Esophagus squamous epithelium (tissue), 5 donors: ENCODE results near the gene SLC20A1. TPM values are rescaled to one million over a fixed set of nuclear protein-coding genes. Genes with fewer than 3 reads are reported as not detected.

ENCODE experiments used
- DNase-seq: peaks from one replicate; lab custom pipeline; 2025; lab: John Stamatoyannopoulos, UW
- H3K27ac ChIP-seq, 4 donors: fragments of 200-600 bp; sonication (generic); one replicate each; pipeline ENCODE4 v1.5.1; 2016 to 2019; ENCODE audit warnings: mild to moderate bottlenecking in 1 of 4
- H3K27me3 ChIP-seq, 4 donors: fragments of 200-600 bp; sonication (generic); 1 replicate in 3 of 4; 2 replicates in 1 of 4; pipeline versions ENCODE4 v1.5.1 to v1.6.0; 2017 to 2021; ENCODE audit warnings: antibody characterized with exemption in 1 of 4
- H3K36me3 ChIP-seq, 3 donors: fragments of 200-600 bp; sonication (generic); one replicate each; pipeline ENCODE4 v1.5.1; 2016 to 2019
- H3K4me1 ChIP-seq, 3 donors: fragments of 200-600 bp; sonication (generic); one replicate each; pipeline ENCODE4 v1.5.1; 2017 to 2019
- H3K4me3 ChIP-seq, 4 donors: fragments of 200-600 bp; sonication (generic); 1 replicate in 3 of 4; 2 replicates in 1 of 4; pipeline ENCODE4 v1.5.1; 2016 to 2019; ENCODE audit warnings: mild to moderate bottlenecking in 2 of 4, moderate library complexity in 1 of 4
- H3K9me3 ChIP-seq, 3 donors: fragments of 200-600 bp; sonication (generic); one replicate each; pipeline ENCODE4 v1.5.1; 2016 to 2019
- CTCF ChIP-seq, 6 experiments: fragments of 450-650 bp in 4 of 6; fragments of 200-600 bp in 2 of 6; sonication (generic) in 2 of 6; IDR thresholded peaks; one replicate each; pipeline ENCODE4 v1.5.1; 2016 to 2019; ENCODE audit warnings: antibody characterized with exemption in 6 of 6, mild to moderate bottlenecking in 4 of 6, moderate library complexity in 4 of 6
- POLR2A ChIP-seq, 4 donors: fragments of 450-650 bp; IDR thresholded peaks; one replicate each; pipeline ENCODE4 v1.6.1; 2017; ENCODE audit warnings: antibody characterized with exemption in 4 of 4, mild to moderate bottlenecking in 4 of 4, moderate library complexity in 3 of 4
- WGBS, 2 donors: methylation state at CpG; one replicate each; pipeline ENCODE4 v1.1.5; 2018; 5-methylcytosine and 5-hydroxymethylcytosine counted together
- intact Hi-C: fragments of 100-400 bp; cut with DNase I; formaldehyde crosslinking; loops from one replicate; pipeline ENCODE4 v1.15.0; 2022
- total RNA-seq, 4 donors: library from RNA; depleted of rRNA; stranded (reverse); fragments of >200 nt; gene quantifications; one replicate each; pipeline ENCODE4 v1.1.0, GENCODE V29; 2016
- donor health status: DM: yes; HTN: yes; CAD: no.

Gene SLC20A1
- total RNA-seq, 4 donors from 2014 or later: 9.4 to 26.9 (median 21.5) TPM

DNA sequence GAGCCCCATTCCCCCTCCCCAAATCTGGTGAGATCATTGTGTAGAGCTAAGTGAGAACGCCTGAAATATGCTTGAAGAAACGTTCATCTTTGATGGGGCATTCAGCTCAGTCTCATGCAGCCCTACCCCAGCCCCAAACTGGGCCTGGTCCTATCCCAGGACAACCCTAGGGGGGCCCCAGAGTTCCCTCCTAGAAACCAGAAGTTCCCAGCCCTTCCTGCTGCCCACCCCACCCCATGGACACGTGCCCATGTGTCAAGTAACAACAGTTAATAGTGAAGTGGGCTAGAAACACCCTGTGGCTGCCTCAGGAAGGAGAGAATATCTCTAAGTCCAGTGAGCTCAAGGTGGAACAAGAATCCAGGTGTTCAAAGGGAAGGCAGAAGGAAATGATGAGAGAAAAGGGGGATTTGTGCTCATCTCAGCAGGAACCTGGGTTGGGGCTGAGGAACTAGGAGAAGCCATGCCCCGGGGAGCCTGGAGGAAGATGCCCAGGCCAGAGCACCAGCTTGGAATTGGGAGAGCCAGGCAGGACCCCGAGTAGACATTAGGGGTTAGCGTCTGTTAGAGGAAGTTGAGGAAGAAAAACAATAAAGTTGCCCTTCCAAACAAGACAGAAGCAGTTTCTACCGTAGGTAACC is 20.1 kb upstream of the SLC20A1 start:
- no peak for DNase-seq
- no peaks in the 10 kb centered on the region for H3K36me3 ChIP-seq
- H3K4me3 ChIP-seq: no peak overlapping the region
- 64 to 74% methylated on average over 6 of the region's 7 CpGs for WGBS, 2 donors
- H3K4me1 ChIP-seq: peaks cover 20 to 63% (median 46%) of the 10 kb centered on the region in 3 donors
- intact Hi-C loops: no loop called here
- no peaks in the 10 kb centered on the region for H3K9me3 ChIP-seq
- H3K27ac ChIP-seq: peak overlapping the region in 3 of 4 donors; percentile 71 to 91 (median 80)
- H3K27me3 ChIP-seq: no peaks in the 10 kb centered on the region
- TF ChIP-seq CTCF (IDR thresholded peaks at IDR 0.05) (no peak), POLR2A (IDR thresholded peaks at IDR 0.05) (no peak)

GRCh38 chr2:112626604-112627059 is 19.1 kb upstream of the SLC20A1 start:
- intact Hi-C loops: no loop called here
- 7 to 9% methylated on average over 1 to 3 of the region's 7 CpGs for WGBS, 2 donors

GRCh38 chr2:112627060-112628040 is 18.4 kb upstream of the SLC20A1 start:
- TF ChIP-seq CTCF (IDR thresholded peaks at IDR 0.05) (no peak), POLR2A (IDR thresholded peaks at IDR 0.05) (no peak)
- Histone ChIP-seq H3K36me3 (no peaks in the 10 kb centered on the region), H3K9me3 (no peaks in the 10 kb centered on the region), H3K4me3 (peak overlapping the region in 2 of 4 donors; percentile 9 to 32), H3K27ac (peak overlapping the region; percentile 71 to 91 (median 76)), H3K27me3 (no peaks in the 10 kb centered on the region), H3K4me1 (peaks cover 24 to 74% (median 46%) of the 10 kb centered on the region in 3 donors)
- intact Hi-C loops: no loop called here
- DNase-seq: no peak
- WGBS, 2 donors: 32 to 45% methylated on average over 10 of the region's 10 CpGs

More at GRCh38 chr2:112626604-112627059, 19.1 kb upstream of the SLC20A1 start:
- peak overlapping the region in 2 of 4 donors; percentile 9 to 32 for H3K4me3 ChIP-seq
- DNase-seq: no peak
- peaks cover 23 to 73% (median 49%) of the 10 kb centered on the region in 3 donors for H3K4me1 ChIP-seq
- TF ChIP-seq CTCF (IDR thresholded peaks at IDR 0.05) (peak; percentile 57 to 87 (median 77)), POLR2A (IDR thresholded peaks at IDR 0.05) (no peak)
- no peaks in the 10 kb centered on the region for H3K9me3 ChIP-seq
- no peaks in the 10 kb centered on the region for H3K27me3 ChIP-seq
- H3K36me3 ChIP-seq: no peaks in the 10 kb centered on the region
- peak overlapping the region; percentile 71 to 91 (median 76) for H3K27ac ChIP-seq

GRCh38 chr2:112629224-112629623 is 16.5 kb upstream of the SLC20A1 start:
- no peak overlapping the region for H3K27ac ChIP-seq
- intact Hi-C loops: no loop called here
- H3K27me3 ChIP-seq: peaks cover 0 to 2% (median 0%) of the 10 kb centered on the region in 4 donors
- 77 to 82% methylated on average over 6 of the region's 6 CpGs for WGBS, 2 donors
- H3K4me3 ChIP-seq: no peak overlapping the region
- TF ChIP-seq CTCF (IDR thresholded peaks at IDR 0.05) (no peak), POLR2A (IDR thresholded peaks at IDR 0.05) (no peak)
- H3K4me1 ChIP-seq: peaks cover 24 to 63% (median 44%) of the 10 kb centered on the region in 3 donors
- no peaks in the 10 kb centered on the region for H3K36me3 ChIP-seq
- DNase-seq: no peak
- no peaks in the 10 kb centered on the region for H3K9me3 ChIP-seq
